Endodermal cell (in vitro differentiated cells): Measurements from ENCODE around the gene ZNF124. TPM values are rescaled to one million over a fixed set of nuclear protein-coding genes. Genes with fewer than 3 reads are reported as not detected.

ENCODE experiments used
- DNase-seq: peaks from one replicate; pipeline ENCODE4 v3.0.0-alpha.2; 2017
- H3K27ac ChIP-seq: 2 replicates; pipeline ENCODE4 v1.5.1; 2013; ENCODE audit warnings: mild to moderate bottlenecking, low read depth, low read length, moderate library complexity
- H3K27me3 ChIP-seq: 2 replicates; pipeline ENCODE4 v1.6.1; 2013; ENCODE audit warnings: mild to moderate bottlenecking, low read length, moderate library complexity; ENCODE audit not compliant: insufficient read depth, control insufficient read depth, poor library complexity, severe bottlenecking
- H3K36me3 ChIP-seq: 2 replicates; pipeline ENCODE4 v1.7.0; 2013; ENCODE audit warnings: mild to moderate bottlenecking, low read length, moderate library complexity; ENCODE audit not compliant: control insufficient read depth, insufficient read depth
- H3K4me1 ChIP-seq: one replicate; pipeline ENCODE4 v1.7.0; 2013; ENCODE audit warnings: low read length; ENCODE audit not compliant: control insufficient read depth, insufficient read depth
- H3K4me3 ChIP-seq: 2 replicates; pipeline ENCODE4 v1.5.1; 2013; ENCODE audit warnings: mild to moderate bottlenecking, low read length, moderate library complexity
- H3K9ac ChIP-seq: 2 replicates; pipeline ENCODE4 v1.6.1; 2013; ENCODE audit warnings: mild to moderate bottlenecking, low read length, moderate library complexity; ENCODE audit not compliant: poor library complexity, severe bottlenecking; ENCODE audit errors: extremely low read depth
- H3K9me3 ChIP-seq: 2 replicates; pipeline ENCODE4 v1.6.1; 2013; ENCODE audit warnings: mild to moderate bottlenecking, low read length, moderate library complexity; ENCODE audit not compliant: control insufficient read depth
- H3K27ac Mint-ChIP-seq: 2 replicates; pipeline ENCODE4 v1.8.0; 2020; ENCODE audit warnings: mixed read lengths
- H3K27me3 Mint-ChIP-seq: 2 replicates; pipeline ENCODE4 v1.8.0; 2021; ENCODE audit warnings: mild to moderate bottlenecking, mixed read lengths; ENCODE audit not compliant: insufficient read depth
- H3K36me3 Mint-ChIP-seq: 2 replicates; pipeline ENCODE4 v1.8.0; 2020; ENCODE audit warnings: low read depth, mixed read lengths
- H3K4me1 Mint-ChIP-seq: 2 replicates; pipeline ENCODE4 v1.8.0; 2020; ENCODE audit warnings: mixed read lengths
- H3K4me3 Mint-ChIP-seq: 2 replicates; pipeline ENCODE4 v1.8.0; 2020; ENCODE audit warnings: mild to moderate bottlenecking, moderate library complexity, mixed read lengths
- H3K9me3 Mint-ChIP-seq: 2 replicates; pipeline ENCODE4 v1.8.0; 2020; ENCODE audit warnings: mild to moderate bottlenecking, mixed read lengths
- WGBS, 2 experiments: methylation state at CpG; one replicate each; pipeline versions ENCODE4 v1.1.5 to v1.1.7; 2013; ENCODE audit warnings: missing lambda C conversion rate in 2 of 2, mixed read lengths in 1 of 2; ENCODE audit not compliant: insufficient coverage in 1 of 2, insufficient read length in 1 of 2; 5-methylcytosine and 5-hydroxymethylcytosine counted together
- total RNA-seq, 2 donors: library from RNA; stranded (reverse); fragmentation: NEBNext Ultra II Directional in 1 of 2; extraction: Animal tissue kit (Norgen Biotek cat#: 25700) in 1 of 2; gene quantifications; 2 replicates in 1 of 2; 3 replicates in 1 of 2; pipeline ENCODE4 v1.2.1, GENCODE V29; 2021
- TF ChIP-seq, protein P1 (sequence below): fragments of 200-600 bp; sonication (generic); conservative IDR thresholded peaks from 2 replicates; pipeline ENCODE4 v1.5.0; 2021; ENCODE audit warnings: antibody characterized with exemption, mild to moderate bottlenecking

Gene ZNF124
- total RNA-seq, 2 donors from 2014 or later = 93.3 to 101 TPM

DNA sequence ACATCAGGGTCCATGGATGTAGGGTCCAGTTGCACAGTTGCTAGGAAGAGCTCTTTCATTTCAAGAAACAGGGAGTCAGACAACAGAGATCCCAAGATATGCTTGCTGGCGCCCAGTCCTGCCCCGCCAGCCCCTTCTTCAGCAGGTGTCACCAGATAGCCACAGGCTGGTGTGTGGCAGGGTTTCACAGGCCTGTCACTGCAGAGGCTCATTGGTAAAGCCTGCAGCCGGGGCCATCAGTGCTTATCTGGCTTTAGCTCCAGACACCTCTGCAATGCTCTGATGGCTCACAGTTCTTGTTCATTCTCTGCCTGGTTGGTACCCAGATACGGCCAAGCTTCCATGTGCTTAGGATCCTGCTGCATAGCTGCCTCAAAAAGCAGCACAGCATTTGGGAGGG lies 12.4 kb upstream of the ZNF124 start:
- Histone ChIP-seq H3K27me3 (no peaks in the 10 kb centered on the region), H3K9ac (no peak overlapping the region), H3K9me3 (peaks cover 23% of the 10 kb centered on the region), H3K4me1 (no peaks in the 10 kb centered on the region), H3K27ac (no peak overlapping the region), H3K36me3 (peaks cover 12% of the 10 kb centered on the region), H3K4me3 (no peak overlapping the region)
- Mint-ChIP-seq H3K27me3 (no peaks in the 10 kb centered on the region), H3K4me3 (no peak overlapping the region), H3K4me1 (no peaks in the 10 kb centered on the region), H3K36me3 (peaks cover 12% of the 10 kb centered on the region), H3K27ac (no peak overlapping the region), H3K9me3 (peaks cover 19% of the 10 kb centered on the region)
- TF ChIP-seq, protein P1, sequence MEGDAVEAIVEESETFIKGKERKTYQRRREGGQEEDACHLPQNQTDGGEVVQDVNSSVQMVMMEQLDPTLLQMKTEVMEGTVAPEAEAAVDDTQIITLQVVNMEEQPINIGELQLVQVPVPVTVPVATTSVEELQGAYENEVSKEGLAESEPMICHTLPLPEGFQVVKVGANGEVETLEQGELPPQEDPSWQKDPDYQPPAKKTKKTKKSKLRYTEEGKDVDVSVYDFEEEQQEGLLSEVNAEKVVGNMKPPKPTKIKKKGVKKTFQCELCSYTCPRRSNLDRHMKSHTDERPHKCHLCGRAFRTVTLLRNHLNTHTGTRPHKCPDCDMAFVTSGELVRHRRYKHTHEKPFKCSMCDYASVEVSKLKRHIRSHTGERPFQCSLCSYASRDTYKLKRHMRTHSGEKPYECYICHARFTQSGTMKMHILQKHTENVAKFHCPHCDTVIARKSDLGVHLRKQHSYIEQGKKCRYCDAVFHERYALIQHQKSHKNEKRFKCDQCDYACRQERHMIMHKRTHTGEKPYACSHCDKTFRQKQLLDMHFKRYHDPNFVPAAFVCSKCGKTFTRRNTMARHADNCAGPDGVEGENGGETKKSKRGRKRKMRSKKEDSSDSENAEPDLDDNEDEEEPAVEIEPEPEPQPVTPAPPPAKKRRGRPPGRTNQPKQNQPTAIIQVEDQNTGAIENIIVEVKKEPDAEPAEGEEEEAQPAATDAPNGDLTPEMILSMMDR = no peak
- no peak for DNase-seq
- 91 to 95% methylated on average over 4 of the region's 4 CpGs for WGBS, 2 experiments

DNA sequence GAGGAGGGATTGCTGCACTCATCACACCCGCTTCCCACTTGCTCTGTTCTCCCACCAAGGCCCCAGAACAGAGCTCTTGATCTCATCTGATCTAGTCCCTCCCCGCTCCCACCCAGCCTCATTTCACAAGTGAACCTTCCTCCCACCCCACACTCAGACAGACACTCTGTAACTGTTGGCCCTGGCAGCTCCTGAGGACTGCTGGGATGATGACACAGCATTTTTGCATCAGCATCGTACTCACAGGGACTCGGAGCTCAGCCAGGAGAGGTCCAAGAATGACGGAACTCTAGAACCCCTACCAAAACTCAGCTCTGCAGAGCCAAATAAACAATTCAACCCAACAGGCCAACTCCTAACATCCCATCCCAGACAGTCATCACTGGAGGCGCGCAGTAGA lies 11.2 kb upstream of the ZNF124 start:
- DNase-seq = no peak
- Histone ChIP-seq H3K36me3 (peaks cover 12% of the 10 kb centered on the region), H3K9ac (no peak overlapping the region), H3K4me1 (no peaks in the 10 kb centered on the region), H3K27me3 (no peaks in the 10 kb centered on the region), H3K27ac (no peak overlapping the region), H3K4me3 (no peak overlapping the region), H3K9me3 (peaks cover 12% of the 10 kb centered on the region)
- Mint-ChIP-seq H3K4me1 (no peaks in the 10 kb centered on the region), H3K36me3 (peaks cover 7% of the 10 kb centered on the region), H3K9me3 (peaks cover 11% of the 10 kb centered on the region), H3K27me3 (no peaks in the 10 kb centered on the region), H3K4me3 (no peak overlapping the region), H3K27ac (no peak overlapping the region)
- TF ChIP-seq, protein P1 = no peak
- WGBS, 2 experiments = 79 to 86% methylated on average over 3 to 7 of the region's 7 CpGs

DNA sequence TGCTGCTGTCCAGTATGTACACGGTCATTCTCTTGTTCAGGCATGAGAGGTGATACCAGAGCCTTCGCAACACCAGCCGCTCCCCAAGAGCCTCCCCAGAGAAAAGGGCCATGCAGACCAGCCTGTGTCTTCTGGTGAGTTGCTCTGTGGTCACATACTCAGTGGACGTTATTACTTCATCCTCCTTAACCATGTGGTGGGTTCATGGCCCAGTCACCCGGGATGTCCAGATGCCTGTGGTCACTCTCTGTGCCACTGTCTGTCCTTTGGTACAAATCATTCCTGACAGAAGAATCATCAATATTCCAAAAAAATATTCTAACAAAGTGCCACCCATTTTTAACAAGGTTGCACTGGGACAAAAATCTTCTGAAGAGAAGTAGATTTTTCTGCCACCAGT lies 8.8 kb upstream of the ZNF124 start:
- Histone ChIP-seq H3K9ac (no peak overlapping the region), H3K4me1 (no peaks in the 10 kb centered on the region), H3K27me3 (no peaks in the 10 kb centered on the region), H3K27ac (no peak overlapping the region), H3K36me3 (no peaks in the 10 kb centered on the region), H3K4me3 (no peak overlapping the region), H3K9me3 (no peaks in the 10 kb centered on the region)
- no peak for DNase-seq
- TF ChIP-seq, protein P1 = no peak
- H3K36me3 Mint-ChIP-seq = no peaks in the 10 kb centered on the region
- no peak overlapping the region for H3K4me3 Mint-ChIP-seq
- no peaks in the 10 kb centered on the region for H3K27me3 Mint-ChIP-seq
- peaks cover 3% of the 10 kb centered on the region for H3K9me3 Mint-ChIP-seq
- no peak overlapping the region for H3K27ac Mint-ChIP-seq
- no peaks in the 10 kb centered on the region for H3K4me1 Mint-ChIP-seq
- 93 to 100% methylated on average over 1 to 5 of the region's 5 CpGs for WGBS, 2 experiments
